HTR-8/SVneo (cell line): Measurements from ENCODE around the gene TELO2.

Experiments
- DNase-seq: peaks from one replicate; pipeline ENCODE4 v3.0.0; 2011; ENCODE audit warnings: low spot score, mixed read lengths; ENCODE audit not compliant: insufficient read length
- FAIRE-seq: peaks from 2 replicates; lab custom pipeline; 2011; peaks lifted over from hg19 to GRCh38; lab: Jason Lieb, UNC

TELO2 gene

DNA sequence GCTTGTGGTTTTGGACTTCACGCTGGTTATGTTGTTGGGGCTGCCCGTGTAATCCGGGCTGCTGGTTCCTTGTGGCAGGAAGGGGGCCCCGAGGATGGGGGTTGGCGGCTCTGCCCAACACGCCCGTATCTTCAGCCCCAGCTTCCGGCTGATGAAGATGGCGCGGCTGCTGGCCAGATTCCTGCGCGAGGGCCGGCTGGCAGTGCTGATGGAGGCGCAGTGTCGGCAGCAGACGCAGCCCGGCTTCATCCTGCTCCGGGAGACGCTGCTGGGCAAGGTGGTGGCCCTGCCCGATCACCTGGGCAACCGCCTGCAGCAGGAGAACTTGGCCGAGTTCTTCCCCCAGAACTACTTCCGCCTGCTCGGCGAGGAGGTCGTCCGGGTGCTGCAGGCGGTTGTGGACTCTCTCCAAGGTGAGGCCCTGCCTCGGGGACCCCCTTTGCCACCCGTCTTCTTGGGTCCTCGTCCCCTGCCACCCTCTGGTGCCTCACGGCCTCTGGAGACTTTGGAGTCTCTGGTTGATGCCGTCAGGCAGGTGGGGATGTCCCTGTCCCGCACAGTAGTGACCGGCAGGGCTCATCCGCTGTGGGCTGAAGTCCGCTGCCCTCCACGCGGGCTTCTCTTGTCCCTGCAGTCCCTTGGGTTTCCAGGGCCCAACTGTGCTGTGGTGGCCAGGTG lies 2.2 kb downstream of the TELO2 start:
- FAIRE-seq (no peak), DNase-seq (no peak)

DNA sequence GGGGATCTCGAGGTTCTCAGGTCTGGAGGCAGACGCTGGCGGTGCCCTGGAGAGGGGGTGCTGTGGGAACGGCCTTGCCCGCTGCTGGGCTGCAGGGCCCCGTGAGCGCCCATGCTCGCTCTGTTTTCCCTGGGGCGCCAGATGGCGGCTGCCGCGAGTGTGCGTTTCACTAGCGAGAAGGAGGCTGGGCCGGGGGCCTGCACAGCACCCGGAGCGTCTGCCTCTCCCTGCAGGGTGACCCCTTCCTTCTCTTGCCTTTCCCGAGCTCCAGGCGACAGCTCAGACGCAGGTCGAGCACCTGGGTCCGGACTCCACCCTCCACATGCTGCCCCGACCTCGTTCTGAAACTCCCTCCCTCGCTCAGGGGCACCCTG lies 2.7 kb downstream of the TELO2 start:
- FAIRE-seq, result no peak
- no peak for DNase-seq

DNA sequence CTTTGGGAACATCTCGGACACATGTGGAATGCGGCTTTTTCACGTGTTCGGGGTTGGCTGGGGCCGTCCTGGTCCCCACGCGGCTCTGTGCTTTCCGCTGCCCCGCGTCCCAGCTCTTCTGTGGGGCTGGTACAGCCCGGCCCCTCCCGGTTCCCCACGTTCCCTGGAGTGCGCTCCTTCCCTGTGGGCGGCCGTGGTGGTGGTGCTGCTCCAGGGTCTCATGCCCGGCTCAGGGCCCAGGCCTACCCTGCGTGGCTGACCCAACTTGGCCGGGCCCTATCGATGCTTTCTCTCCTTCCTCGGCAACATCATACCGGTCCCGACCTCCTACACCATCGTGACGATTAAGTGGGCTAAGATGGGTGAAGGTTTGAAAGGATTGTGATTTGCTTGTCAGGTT lies 3.3 kb downstream of the TELO2 start:
- no peak for DNase-seq
- FAIRE-seq, result no peak

DNA sequence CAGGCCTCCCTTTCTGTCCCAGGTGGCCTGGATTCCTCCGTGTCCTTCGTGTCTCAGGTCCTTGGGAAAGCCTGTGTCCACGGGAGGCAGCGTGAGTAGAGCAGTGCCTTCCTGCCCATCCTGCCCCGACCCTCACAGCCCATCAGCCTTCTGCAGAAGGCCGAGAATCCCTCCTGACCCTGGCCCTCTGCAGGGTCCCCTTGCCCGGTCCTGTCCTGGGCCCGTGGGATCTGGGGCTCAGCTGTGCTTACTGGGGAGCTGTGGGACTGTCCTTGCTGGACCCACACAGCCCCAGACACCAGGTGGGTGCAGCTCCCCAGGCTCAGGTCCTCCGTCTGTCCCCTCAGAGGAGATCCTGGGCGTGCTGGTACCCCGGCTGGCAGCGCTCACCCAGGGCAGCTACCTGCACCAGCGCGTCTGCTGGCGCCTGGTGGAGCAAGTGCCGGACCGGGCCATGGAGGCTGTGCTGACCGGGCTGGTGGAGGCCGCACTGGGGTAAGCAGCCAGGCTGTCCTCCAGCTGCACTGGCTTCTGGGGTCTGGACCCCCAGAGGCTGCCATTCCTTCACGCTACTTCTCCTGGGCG lies 3.9 kb downstream of the TELO2 start:
- DNase-seq (no peak), FAIRE-seq (no peak)

DNA sequence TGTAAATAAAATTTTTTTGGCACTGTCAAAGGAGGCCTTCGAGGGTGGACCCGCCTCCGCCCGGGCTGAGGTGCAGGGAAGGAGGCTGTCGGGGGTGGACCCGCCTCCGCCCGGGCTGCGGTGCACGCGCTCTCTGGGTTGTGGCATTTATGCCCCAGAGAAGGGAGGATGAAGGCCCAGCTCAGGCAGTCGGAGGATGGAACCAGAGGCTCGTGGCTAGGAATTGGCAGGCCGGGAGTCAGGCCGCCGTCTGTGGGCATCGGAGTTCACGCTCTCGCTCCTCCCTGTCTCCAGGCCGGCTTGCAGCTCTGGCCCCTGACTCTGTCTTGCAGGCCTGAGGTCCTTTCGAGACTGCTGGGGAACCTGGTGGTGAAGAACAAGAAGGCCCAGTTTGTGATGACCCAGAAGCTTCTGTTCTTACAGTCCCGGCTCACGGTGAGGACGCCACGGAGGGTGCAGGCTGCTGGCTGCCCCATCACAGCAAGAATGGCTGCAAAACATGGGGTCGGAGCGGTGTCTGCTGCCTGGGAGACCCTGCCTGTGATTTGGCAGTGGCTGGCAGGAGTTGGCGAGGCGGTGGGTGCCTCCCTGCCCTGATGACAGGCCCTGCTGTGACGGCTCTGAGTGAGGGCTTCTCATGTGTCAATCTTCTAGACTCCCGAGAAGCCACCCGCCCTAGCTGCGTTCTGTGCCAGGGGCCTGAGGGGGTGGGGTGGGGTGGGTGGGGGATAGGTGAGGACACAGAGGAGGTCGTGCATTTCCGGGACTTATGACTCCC lies 5.9 kb downstream of the TELO2 start:
- no peak for DNase-seq
- FAIRE-seq, result no peak

DNA sequence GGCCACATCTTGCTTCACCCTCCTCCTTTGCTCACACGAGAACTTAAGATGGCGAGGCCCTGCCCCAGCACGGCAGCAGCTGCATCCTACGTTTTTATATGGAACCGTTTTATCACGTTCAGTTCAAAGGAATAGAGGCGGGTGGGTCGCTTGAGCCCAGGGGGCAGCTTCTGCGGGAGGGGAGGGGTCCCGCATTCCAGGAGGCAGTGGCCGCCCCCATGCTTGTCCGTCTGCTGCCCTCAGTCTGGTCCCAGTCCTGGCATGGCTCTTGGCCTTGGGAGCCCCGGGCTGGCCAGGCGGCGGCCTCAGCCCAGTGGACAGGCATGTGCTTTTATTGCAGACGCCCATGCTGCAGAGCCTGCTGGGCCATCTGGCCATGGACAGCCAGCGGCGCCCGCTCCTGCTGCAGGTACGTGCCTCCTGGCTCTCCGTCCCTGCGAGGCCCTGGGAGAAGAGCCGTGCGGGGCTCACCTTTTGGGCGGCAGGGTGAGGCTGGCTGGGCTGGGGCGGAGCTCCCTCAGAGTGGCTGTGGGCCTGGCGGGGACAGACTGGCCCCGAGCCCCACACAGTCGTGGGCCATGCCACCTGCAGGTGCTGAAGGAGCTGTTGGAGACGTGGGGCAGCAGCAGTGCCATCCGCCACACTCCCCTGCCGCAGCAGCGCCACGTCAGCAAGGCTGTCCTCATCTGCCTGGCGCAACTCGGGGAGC lies 6.8 kb downstream of the TELO2 start:
- FAIRE-seq (no peak), DNase-seq (no peak)

DNA sequence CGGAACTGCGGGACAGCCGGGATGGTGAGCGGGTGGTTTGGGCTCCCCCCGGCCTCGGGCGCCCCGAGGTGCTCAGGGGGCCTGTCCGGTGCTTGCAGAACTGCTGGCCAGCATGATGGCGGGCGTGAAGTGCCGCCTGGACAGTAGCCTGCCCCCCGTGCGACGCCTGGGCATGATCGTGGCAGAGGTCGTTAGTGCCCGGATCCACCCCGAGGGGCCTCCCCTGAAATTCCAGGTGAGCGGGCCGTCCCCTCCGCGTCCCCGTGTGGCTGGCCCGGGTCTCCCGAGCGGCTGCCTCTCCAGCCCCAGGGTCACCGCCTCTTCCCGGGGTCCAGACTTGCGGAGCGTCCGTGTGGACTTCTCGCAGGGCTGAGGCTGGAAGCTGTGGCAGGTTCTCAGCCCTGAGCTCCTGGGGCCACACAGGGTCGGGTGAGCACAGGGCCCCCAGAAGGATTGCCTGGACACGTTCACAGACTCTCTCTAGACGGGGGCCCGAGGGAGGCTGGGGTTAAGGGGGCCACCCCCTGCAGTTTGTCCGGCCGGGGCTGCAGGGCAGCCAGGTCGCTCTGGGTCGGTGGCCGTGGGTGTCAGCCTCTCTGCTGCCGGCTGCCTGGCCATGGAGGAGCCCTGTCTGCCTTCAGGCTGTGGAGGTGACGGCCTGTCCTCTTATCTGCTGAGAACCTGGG lies 7.4 kb downstream of the TELO2 start:
- no peak for DNase-seq
- FAIRE-seq, result no peak

DNA sequence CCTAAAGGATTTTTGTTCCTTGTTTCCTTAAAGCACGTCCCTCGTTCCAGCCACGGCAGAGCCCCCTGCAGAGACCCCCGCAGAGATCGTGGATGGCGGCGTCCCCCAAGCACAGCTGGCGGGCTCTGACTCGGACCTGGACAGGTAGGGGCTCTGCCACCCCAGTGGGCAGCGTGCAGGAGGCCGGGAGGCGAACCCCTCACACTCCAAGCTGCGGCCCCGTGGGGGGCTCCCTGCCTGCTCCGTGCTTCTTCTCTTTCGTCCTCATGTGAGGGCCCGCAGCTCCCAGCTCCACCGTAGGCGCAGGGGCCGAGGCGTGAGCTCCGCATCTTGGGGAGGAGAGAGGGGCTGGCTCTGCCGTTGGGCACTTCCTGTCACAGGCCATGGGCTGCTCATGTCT lies 8.5 kb downstream of the TELO2 start:
- DNase-seq, result no peak
- FAIRE-seq, result no peak

DNA sequence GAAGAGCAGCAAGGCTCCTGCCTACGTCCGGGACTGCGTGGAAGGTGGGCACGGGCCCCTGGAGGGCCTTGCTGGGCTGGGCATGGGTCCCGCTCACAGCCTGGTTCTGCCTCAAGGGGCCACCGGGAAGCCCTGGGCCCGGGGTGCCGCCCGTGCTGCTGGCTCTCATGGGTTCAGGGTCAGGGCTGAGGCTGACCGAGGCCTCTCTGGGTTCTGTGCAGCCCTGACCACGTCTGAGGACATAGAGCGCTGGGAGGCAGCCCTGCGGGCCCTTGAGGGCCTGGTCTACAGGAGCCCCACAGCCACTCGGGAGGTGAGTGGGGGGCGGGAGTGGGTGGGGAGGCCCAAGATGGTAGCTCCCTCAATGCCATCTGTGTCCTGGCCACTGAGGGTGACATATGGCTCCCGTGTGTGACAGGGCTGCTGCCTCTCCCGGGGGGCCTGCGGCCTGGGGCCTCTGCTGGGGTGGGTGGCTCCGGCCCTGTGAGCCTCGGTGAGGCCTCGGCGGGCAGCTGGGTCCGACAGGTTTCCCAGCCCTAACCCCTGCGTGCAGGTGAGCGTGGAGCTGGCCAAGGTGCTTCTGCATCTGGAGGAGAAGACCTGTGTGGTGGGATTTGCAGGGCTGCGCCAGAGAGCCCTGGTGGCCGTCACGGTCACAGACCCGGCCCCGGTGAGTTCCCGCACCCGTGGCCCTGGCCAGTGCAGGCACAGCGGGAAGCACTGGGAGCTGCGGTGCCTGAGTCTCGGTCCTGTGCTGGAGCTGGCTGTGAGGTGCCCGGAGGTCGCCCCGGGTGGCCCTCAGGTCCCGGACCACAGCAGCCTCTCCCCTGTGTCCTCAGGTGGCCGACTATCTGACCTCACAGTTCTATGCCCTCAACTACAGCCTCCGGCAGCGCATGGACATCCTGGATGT lies 9.2 kb downstream of the TELO2 start:
- no peak for FAIRE-seq
- DNase-seq, result no peak

DNA sequence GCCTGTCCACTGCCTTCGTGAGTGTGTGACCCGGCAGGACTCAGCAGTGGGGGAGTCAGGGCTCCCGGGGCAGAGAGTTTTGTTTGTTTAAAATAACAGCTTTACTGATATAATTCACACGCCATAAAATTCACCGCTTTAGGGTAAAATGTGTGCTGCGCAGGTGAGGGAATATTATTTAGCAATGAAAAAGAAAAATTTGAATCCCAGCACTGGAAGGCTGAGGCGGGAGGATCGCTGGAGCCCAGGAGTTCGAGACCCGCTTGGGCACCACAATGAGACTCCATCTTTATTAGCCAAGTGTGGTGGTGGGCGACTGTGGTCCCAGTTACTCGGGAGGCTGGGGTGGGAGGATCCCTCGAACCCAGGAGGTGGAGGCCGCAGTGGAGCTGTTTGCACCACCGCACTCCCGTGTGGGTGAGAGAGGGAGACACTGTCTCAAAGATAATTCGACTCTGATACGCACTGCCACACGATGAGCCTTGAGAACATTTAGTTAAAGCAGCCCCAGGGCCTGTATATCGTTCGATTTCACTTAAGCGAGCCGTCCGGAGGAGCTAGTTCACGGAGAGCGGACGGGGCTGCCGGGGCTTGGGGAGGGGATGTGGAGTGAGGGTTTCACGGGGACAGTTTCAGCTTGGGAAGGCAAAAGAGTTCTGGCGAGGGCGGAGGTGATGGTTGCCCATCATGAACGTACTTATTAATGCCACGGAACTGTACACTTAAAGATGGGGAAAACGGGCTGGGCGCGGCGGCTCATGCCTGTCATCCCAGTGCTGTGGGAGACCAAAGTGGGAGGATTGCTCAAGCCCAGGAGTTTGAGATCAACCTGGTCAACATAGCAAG lies 10.2 kb downstream of the TELO2 start:
- FAIRE-seq, result no peak
- DNase-seq, result no peak

DNA sequence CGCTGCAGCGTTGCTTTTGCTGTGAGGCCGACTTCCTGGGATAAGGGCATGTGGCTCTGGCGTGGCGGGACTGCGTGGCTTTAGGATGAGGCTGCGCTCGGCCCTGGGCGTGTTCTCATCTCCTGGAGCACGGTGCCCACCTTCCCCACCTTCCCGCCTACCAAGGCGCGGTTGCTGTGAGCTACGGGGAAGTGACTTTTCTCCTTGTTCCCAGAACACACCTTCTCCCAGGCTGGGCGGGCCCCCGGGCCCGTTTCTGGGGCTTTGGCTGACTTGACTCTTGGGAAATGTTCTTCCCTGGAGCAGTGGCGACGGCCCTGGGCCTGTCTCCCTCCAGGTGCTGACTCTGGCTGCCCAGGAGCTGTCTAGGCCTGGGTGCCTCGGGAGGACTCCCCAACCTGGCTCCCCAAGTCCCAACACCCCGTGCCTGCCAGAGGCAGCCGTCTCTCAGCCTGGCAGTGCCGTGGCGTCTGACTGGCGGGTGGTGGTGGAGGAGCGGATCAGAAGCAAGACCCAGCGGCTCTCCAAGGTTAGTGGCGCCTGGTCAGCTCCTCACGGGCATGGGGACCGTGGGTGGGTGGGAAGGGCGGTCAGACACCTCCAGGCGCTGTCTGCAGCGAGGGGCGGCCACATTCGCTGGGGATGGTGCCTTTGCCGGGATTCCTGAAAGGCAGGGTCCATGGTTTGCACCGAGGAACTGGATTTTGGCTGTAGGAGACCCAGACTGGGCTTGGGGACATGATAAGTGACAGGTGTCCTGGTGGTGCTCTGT lies 12.1 kb downstream of the TELO2 start:
- FAIRE-seq (no peak), DNase-seq (no peak)

DNA sequence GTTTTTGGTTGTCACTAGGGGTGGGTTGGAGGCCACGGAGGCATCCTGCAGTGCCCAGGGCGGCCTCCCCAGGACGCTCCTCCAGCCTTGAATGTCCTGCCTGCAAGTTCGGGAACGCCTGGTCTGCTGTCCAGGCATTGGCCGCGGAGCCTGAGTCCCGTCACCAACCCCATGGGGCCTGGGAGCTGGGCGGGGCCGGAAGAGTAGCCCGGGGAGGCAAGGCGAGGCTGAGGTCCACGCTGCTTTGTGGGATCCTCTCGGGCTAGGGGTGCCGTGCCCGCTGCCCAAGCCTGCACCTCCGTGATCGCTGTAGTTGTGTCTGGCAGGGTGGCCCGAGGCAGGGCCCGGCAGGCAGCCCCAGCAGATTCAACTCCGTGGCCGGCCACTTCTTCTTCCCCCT lies 12.8 kb downstream of the TELO2 start:
- no peak for FAIRE-seq
- DNase-seq, result no peak

DNA sequence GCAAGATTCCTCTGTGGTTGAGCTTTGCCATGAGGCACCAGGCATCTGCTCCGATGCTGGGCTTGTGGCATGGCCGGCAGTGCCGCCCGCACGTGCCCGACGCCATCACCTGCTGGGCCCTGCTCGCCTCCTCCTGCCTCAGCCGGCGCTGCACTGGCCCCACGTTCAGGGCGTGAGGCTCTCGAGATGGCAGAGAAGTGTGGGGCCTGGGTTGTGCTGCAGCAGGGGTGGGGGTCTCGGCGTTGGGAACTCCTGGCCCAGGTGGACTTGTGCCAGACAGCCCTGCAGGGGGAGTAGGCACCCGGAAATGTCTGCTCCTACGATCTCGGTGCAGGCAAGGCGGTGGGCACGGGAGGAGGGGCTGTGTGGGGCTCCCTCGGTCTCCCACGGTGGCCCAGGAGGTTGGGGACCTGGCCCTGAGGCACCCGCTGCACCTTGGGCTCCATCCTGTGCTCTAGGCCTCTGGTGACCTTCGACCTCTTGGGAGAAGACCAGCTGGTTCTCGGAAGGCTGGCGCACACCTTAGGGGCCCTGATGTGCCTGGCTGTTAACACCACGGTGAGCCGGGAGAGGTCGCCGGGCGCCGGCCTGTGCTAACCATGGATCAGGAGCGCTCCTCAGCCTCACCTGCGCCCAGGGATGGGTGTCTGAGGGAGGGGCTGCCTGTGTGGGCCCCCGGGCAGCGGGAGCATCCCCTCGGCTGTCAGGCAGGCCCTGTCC lies 13.5 kb downstream of the TELO2 start:
- FAIRE-seq (no peak), DNase-seq (no peak)

DNA sequence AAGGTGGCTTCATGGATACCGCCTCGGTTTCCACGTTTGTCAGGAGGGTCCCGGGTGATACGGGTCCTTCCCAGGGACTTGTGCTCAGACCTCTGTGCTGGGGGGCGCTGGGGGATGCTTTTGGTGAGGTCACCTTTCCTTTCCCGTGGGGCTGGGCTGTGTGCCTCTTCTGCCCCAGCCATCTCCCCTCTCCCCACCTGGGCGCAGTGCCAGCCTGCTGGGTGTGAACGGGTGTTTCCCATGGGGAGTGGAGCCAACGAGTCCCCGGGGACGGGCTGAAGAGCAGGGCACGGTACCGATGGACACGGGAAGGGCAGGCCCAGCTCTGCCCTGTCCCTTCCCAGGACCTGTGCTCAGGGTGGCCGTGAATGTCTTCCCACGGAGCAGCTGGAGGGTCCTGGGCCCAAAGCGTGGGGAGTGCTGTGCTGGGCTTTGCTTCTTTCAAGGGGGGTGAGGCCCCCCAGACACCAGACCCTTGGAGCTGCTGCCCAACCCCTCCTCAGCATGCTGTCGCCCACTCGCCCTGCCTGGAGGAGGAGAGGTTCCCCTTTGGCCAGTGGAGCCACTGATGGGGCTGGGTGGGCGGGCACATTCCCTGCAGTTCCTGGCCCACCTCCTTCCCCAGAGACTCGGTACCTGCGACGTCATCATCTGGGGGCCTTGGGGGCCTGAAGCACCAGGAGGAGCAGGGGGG lies 15.5 kb downstream of the TELO2 start:
- DNase-seq (no peak), FAIRE-seq (no peak)

DNA sequence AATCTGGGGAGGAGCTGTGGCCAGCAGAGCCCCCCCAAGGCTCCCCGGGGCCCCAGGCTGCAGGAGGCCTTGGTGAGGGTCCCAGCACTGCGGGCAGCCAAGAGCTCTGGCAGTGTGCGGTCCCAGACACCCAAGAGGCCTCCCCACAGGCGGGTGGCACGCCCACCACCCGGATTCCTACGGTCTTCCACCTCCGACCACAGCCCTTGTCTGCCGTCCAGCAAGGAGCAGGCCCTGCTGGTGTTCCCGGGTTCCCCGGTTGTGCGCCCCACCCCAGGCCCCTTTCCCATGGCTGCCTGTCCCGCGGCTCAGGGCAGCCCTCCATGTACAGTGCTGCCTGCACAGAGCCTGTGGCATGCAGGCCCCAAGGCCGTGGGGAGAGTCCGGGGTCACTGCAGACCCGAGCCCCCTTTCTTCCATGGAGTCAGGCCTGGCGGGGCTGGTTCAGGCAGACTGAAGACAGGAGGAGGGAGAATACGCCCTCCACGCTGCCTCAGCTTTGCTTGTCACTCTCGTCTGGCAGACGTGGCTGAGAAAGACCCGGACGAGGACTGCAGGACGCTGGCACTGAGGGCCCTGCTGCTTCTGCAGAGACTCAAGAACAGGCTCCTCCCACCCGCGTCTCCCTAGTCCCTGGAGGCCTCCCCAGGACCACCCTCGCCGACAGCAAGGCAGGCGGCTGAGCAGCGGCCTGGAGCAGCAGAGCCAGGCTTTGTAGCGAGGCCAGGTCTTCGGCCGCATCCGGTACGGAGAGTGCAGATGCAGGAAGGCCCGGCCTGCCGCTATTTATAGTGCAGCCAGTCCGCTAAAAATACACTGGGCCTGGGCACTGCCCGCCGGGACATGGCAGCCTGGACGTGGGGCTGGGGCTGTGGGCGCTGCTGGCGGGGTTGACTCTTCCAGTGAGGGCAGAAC lies 16.4 kb downstream of the TELO2 start:
- DNase-seq, result no peak
- no peak for FAIRE-seq

DNA sequence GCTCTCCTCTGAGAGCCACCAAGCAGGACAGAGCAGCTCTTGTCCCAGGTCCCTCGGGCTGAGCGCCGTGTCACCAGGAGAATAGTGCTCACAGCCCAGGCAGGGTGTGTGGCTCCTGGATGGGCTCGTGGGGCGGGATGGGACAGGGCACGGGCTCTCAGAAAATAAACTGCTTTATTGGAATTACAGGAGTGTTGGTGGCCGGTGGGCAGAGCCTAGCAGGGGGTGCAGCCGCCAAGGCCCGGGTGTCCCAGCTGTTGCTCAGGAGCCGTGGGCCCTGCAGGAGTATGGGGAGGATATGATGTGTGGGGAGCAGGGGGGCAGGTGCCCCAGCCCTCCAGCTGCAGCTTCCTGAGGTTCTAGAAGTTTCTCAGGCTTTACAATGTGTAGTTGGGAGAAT lies 17.1 kb downstream of the TELO2 start:
- DNase-seq (no peak), FAIRE-seq (no peak)
